ENCODE data around the gene IBA57.
A peak's percentile ranks its signal among the peaks of the same experiment; 100 is the strongest.
"Not testable (repeated sequence)": the region's sequence is repeated elsewhere in the genome, so short reads cannot be mapped to it uniquely, and the experiment has no call there.

Gene IBA57

DNA sequence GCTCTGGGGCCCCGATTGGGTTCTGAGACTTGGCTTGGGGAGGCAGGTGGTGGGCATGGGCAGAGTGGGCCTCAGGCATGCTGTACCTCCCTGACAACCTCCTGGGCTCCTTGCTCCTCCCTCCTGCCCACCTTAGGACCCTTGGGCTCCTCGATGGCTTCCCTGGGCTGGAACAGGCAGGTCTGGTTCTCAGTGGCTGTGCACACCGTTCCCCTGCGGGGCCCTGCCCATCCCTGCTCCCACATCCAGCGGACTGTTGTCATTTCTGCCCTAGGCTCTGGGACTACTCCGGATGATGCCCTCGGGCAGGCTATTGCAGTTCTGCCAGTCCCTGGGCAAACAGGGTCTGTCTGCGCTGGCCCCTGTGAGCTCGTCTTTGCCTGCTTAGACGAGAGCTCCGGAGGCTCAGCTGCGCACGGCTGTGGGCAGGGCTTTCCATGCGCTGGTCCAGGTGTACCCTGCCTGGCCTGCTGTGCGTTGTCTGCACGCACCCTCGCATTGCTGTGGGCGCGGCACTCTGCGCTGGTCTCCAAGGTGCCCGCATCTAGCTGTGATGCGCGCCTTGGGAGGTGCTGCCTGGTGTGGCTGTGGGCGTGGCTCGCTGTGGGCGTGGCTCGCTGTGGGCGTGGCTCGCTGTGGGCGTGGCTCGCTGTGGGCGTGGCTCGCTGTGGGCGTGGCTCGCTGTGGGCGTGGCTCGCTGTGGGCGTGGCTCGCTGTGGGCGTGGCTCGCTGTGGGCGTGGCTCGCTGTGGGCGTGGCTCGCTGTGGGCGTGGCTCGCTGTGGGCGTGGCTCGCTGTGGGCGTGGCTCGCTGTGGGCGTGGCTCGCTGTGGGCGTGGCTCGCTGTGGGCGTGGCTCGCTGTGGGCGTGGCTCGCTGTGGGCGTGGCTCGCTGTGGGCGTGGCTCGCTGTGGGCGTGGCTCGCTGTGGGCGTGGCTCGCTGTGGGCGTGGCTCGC is 8.2 kb downstream of the IBA57 start:
- not testable (repeated sequence) for FAIRE-seq

DNA sequence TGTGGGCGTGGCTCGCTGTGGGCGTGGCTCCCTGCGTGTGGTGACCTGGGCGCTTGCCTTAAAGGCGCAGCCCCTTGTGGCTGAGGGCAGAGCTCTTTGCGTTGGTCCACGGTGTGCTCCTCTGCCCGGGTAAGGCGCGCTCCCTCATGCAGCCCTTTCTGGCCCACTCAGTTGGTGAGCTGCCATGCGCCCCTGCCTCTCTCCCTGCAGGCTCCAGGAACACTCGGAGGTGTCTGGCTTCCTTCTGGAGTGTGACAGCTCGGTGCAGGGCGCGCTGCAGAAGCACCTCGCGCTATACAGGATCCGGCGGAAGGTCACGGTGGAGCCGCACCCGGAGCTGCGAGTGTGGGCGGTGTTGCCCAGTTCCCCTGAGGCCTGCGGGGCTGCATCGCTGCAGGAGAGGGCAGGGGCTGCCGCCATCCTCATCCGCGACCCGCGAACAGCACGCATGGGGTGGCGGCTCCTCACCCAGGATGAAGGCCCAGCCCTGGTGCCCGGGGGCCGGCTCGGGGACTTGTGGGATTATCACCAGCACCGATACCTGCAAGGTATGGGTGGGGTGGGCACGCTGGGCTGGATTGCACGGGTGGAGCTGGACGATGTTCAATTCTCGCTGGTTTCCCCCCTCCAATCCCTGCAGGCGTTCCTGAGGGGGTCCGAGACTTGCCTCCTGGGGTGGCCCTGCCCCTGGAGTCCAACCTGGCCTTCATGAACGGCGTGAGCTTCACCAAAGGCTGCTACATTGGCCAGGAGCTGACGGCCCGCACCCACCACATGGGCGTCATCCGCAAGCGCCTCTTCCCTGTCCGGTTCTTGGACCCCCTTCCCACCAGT is 9.1 kb downstream of the IBA57 start:
- no peak for FAIRE-seq

DNA sequence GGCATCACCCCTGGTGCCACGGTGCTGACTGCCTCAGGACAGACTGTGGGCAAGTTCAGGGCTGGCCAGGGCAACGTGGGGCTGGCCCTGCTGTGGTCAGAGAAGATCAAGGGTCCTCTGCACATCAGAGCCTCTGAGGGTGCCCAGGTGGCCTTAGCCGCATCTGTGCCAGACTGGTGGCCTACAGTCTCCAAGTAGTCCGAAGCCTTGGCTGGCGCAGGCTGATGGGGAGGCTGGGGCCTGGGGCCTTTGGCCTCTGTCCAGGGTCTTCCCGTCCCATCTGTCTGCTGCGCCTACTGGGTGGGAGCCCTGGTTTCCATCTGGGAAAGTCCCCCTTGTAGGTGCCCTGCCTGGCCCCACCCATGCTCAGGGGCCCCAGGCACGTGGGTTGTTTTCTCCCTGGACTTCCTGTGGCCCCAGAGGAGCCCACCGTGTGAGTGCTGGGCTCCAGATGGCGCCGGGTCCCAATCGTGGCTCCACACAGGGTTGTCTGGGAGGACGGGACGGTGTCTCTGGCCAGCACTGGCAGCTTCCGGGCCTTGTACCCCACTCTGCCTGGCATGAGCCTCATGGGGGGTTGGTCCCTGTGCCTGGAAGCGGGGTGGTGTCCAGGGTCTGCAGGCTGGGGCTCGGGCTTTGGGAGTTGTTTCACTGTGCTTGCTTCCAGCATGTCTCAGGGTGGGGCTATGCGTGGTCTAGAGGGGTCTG is 9.9 kb downstream of the IBA57 start:
- FAIRE-seq: no peak

DNA sequence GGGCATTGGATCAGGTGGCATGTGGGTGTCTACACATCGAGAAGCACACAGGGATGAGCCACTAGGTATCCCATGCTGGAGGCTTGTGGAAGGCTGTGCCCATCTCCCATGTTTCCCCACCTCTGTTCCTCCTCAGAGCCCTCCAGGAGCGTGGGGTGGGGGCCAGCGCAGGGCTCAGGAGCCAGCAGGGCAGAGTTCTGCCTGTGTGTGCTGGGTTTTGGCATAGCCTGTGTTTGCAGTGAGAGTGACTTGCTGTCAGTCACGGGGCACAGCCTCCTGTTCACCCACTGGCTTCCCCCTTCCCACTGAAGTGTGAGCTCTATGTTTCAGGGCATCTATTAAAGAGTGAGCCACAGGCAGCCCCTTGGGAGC is 10.4 kb downstream of the IBA57 start:
- no peak for FAIRE-seq

DNA sequence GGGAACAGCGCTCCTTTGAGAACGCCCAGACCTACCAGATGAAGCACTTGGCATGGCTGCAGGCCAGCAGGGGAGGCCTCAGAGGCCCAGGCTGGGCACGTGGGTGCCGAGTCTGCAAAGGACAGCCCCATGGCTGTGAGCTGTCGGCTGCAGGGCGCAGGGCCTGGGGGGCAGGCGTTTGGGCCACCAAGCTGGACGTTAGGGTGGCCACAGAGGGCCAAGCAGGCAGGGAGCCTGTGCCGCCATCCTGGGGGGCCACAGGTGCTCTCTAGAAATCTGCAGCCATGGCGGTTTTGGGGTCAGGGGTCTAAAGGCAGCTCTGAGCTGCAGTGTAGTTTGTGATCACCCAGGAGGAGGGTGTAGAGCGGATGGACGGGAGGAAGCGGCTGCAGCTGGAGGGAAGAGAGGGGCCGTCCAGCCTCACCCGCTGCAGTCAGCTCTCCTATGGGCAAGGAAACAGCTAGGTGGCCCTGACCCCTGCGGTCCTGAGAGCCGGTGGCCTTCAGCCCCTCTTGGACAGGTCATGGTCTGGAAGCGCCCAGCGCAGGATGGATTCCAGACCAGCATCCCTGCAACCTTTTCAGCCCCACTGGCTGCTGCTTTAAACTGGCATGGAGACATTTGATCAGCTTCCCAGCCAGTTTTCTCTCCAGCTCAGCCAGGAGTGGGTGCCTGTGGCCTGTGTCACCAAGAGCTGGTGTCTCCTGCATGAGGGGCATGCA is 11.0 kb downstream of the IBA57 start:
- FAIRE-seq: no peak

DNA sequence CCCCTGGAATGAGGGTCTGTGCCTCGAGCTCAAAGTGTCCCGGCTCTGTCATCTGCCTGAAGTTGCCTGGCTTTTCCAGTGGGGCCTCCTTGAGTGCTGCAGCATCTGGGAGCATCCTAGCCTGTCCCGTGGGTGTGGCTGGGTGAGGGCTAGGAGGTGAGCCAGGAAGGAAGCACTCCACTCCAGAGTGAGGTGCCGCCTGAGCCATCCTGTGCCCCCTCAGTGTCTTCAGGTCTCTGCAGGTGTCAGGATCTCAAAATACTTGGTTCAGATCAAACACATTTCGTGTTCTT is 11.5 kb downstream of the IBA57 start:
- no peak for FAIRE-seq

DNA sequence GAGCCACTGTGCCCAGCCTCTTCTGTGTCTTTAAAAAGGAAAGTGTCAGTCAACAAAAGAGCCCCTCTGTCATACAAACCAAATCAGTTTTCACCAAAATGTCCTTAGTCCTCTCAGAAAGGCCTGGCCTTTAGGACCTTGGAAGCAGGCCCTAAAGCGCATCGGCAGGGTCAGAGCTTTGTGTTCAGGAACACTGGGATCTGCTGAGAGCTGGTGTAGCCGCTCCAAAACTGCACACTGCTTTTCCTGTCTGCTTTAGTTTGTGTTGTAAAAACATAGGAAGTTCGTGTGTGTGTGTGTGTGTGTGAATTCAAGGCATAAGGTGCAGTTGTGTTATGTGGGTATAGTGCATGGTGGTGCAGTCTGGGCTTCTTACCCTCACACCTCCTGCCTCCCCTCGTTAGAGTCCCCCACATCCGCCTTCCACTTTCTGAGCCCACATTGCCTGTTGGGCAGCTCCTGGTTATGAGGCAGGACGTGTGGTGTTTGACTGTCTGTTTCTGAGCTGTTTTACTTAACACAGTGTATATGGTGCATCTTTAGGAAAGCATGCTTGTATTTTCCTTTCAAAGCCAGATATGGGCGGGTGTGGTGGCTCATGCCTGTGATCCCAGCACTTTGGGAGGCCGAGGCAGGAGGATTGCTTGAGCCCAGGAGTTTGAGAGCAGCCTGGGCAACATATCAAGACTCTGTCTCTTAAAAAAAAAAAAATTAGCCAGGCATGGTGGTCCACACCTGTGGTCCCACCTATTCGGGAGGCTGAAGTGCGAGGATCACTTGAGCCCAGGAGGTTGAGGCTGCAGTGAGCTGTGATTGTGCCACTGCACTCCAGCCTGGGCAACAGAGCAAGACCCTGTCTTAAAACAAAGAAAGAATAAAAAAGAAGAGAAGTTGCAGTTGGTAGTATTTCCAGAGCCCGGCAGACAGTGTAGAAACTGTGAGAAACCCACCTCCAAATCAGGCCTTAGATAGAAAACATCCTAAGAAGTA is 12.4 kb downstream of the IBA57 start:
- FAIRE-seq: no peak

DNA sequence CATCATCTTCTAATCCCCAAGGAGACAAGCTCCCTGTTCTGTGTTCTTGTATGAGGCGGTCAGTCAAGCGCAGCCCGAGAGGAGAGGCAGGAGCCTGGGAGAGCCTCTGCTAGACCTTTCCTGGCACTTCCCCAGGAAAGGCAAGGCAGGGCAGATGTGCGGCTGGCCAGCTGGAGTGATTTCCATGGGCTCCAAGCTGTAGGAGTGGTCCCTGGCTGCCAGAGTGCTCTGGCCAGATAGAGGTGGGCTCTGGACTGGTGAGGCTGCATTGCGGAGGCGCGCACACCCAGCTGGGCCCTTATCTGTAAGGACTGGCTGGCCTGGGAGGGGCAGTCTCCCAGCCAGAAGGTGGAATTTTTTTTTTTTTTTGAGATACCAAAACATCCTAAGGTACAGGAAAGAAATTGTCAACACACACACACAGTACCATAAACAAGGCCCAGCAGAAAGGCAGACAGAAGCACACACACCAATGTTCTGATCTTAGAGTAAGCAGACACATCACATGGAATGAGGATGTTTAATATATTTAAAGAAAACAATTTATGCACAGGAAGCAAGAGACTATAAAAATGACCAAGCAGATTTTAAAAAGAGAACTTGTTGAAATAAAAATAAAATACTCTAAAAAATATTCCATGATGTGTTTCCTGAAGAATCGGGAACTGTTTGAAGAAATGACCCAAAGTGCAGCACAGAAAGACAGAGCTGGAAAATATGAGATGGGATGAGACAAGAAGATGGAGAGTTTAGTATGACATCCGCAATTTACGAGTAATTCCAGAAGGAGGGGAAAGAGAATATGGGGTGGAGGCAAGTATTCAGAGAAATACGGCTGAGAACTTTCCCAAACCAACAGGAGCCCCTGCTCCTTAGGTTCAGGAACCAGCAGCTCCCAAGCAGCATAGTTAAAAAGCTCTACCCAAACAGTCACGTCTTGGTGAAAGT is 13.4 kb downstream of the IBA57 start:
- peak; percentile 89 for FAIRE-seq

DNA sequence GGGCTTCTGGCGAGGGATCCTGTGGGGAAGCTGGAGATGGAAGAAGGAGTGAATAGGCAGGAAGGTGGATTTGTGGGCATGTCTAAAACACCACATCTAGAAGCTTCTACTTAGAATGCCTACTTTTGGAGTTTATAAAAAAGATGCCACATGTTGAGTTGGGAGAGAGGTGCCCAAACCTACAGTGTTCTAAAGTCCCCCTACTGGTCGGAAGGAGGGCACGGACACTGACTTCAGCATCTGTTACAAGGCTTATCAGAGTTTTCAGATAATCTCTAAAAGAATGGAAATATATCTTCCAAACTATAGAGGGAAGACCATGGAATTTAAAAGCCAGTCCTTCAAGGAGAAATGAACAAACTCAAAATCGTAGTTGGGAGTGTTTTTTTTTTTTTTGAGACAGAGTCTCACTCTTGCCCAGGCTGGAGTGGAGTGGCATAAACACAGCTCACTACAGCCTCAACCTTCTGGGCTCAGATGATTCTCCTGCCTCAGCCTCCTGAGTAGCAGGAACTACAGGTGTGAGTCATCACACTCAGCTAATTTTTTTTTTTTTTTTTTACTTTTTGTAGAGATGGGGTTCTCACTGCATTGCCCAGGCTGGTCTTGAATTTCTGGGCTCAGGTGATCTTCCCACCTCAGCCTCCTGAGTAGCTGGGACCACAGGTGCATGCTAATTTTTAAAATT is 14.8 kb downstream of the IBA57 start:
- no peak for FAIRE-seq

DNA sequence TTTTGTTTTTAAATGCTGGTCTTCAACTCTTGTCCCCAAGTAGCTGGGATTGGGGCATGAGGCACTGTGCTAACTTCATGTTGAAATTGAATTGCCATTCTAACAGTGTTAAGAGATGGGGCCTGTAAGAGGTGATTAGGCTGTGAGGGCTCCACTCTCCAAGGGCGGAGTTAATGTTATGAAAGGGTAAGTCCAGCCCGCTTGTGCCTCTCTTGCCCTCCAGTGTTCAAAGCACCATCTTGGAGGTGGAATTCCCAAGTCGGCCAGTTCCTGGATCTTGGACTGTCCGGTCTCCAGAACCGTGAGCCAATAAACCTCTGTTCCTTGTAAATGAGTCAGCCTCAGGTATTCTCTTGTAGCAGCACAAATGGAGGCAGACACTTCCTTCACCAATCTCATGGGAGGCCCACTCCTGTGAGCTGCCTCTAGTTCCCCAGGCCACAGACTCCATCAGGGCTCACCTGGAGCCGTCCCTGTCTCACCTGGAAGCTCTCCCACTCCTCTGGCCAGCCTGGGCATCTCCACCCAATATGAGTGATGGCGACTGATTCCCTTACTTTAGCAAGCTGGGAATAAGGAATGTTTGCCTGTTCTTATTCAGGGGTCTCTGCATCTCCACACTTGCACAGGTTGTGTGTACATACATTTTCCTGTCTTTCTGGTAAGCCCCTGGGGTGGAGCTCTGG is 15.5 kb downstream of the IBA57 start:
- FAIRE-seq: no peak

DNA sequence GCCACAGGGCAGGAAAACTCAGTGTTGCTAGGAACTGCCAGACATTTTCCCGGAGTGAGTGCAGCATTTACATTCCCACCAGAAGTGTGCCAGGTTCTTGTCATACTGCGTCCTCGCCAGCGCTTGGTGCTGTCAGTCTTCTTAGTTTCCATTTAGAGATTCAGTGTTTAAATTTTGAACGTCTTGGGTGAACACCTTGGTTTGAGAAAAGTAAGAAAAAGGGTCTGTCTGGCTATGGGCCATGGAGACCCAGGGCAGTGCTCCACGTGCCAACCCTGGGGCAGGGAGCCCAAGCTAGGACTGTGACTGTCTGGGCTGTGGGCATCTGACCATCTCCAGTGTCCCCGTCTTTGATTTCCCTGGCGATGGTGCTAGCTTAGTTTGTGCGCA is 16.0 kb downstream of the IBA57 start:
- FAIRE-seq: no peak

DNA sequence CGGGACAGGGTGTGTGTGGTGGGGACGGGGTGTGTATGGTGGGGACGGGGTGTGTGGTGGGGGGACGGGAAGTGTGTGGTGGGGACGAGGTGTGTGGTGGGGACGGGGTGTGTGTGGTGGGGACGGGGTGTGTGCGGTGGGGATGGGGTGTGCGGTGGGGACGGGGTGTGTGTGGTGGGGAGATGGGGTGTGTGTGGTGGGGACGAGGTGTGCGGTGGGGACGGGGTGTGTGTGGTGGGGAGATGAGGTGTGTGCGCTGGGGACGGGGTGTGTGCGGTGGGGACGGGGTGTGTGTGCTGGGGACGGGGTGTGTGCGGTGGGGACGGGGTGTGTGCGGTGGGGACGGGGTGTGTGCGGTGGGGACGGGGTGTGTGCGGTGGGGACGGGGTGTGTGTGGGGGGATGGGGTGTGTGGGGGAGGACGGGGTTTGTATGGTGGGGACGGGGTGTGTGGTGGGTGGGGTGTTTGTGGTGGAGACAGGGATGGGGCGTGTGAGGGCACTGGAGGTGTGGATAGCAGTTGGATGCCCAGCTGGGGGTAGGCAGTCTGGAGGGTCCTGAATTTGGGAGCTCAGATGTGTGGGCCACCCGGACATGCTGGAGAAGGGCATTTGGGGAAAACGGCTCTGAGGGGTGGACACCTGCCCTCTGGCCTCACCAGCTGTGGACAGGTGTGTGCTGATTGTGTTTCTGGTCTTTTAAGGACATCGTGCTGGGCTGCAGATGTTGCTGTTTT is 16.9 kb downstream of the IBA57 start:
- FAIRE-seq: no peak

DNA sequence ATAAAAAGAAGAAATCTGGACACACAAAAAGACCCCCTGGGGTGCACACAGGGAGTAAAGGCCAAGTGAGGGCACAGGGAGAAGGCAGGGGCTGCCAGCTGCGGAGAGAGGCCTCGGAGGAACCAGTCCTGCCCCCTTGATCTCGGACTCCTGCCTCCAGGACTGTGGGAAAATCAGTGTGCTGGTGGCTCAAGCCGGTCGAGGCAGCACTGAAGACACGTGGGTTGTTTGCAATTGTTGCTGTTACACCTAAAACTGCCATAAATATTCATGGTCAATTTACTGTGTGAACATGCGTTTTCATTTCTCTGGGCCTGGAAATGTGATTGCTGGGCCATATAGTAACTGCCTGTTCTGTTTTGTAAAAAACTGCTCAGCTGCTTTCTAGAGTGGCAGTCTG is 18.5 kb downstream of the IBA57 start:
- no peak for FAIRE-seq

DNA sequence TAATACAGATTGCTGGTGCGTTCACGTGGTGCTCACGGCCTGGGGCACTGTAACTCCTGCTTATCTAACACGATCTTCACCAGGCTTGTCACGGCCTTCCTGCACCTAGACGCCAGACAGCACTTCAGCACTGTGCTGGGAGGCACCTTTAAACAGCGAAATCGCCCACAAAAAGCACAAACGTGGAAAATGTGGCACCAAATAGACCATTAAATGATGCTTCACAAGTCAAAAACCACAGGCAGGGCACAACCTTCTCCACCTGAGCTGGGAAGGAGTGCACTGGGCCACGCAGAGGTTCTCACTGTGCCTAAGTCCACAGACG is 20.0 kb downstream of the IBA57 start:
- FAIRE-seq: no peak

DNA sequence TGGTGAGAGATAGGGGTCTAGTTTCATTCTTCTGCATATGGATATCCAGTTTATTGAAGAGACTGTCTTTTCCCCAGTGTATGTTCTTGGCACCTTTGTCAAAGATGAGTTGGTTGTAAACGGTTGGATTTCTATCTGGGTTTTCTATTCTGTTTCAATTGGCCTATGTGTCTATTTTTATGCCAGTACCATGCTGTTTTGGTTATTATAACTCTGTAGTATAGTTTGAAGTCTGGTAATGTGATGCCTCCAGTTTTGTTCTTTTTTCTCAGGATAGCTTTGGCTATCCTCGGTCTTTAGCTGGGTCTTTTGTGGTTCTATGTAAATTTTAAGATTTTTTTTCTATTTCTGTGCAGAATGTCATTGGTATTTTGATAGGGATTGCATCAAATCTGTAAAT is 22.6 kb downstream of the IBA57 start:
- not testable (repeated sequence) for FAIRE-seq

DNA sequence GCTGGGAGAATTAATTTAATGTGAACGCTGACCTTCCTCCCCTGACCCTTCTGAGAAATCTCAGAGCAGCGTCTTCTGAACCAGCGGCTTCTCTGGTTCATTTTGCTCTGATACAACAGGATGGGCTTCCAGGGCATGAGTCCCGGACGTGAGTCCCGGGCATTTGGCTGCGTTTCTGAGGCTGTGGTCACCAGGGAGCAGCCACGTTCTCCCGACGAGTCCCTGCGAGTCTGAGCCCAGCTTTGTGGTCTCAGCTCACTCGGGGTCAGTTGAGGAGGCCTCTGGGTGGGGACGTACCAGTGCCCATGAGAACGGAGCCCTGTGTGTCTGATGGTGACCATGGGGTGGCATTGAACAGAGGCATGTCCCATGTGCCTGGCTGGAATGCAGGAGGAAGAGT is 24.6 kb downstream of the IBA57 start:
- no peak for FAIRE-seq

DNA sequence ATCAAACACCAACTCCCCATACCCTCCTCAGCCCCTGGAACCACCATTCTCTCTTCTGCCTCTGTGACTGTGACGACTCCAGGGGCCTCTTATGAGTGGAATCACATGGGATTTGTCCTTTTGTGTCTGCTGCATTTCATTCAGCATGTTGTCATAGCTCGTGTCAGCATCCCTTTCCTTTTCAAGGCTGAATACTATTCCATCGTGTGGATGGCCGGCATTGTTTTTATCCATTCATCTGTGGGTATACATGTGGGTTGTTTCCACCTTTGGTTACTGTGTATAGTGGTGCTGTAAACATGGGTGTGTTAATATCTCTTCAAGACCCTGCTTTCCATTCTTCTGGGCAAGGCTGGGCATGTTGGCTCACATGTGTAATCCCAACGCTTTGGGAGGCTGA is 25.2 kb downstream of the IBA57 start:
- FAIRE-seq: no peak

DNA sequence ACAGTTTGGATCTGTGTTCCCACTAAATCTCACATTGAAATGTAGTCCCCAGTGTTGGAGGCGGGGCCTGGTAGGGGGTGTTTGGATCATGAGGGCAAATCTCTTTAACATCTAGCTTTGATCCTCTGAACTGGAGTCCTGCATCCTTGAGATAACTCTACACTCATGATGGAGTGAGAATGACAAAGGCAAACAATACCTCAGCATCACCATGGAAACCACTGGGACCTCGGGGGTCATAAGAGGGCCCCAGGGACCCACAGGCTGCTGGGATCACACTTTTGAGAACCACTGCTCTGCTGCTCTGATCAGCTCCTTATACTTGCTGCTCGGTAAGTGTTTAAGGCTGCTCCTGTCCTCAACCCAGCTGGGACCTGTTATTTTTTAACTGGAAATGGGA is 28.8 kb downstream of the IBA57 start:
- no peak for FAIRE-seq

All from endometrium (tissue), 2 donors.